ENCODE measurements around the gene TTYH2.

The TTYH2 gene

DNA sequence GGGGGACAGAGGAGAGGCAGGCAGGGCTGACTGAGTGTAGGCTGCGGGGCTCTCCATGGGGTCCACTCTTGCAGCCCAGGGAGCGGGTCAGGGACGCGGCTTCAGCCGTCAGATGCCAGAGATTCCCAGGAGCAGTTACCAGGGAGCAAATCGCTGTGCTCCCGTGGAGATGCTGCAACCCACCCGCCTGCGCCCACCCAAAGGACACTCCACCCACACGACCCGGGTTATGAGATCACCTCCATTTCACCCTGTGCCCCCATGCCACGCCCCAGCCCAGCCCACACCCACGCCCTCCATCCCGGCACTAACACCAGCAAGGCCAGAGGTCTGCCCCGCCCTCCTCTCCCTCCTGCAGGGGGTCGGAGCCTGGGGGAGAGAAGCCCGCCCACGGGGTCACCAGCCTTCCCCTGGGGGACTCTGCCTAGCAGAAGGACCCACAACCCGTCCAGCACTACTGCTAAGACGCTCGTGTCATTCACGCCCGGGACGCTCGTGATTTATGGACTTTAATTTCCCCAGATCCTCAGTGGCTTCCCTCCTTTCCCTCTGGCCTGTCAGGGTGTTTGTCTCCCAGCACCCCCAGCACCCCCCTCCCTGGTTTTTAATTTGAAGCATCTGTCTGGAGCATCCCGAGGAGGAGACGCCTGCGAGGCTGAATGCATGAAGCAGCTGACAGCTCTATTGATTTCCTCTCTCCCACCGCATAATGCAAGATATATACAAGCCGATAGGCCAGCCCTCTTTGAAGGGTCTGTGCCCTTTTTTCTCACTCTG is 16.6 kb upstream of the TTYH2 start:
- no peak for DNase-seq

DNA sequence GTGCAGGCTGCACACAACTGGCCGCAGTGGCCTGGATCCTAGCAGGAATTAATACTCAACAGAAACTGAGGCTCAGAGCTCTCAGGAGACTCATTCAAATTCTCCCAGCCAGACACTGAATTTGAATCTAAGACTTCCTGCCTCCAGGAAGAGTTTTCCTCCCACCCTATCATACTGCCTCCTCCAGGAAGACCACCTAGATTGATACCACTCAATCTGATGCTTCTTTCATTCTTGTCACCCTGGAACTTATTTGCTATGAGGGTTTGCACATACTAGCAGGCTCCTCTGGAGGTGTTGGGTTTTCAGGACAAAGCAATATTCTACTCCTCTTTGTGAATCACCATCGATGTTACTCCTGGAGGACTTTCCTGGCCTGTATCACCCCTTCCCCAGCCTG is 15.6 kb upstream of the TTYH2 start:
- no peak for DNase-seq

DNA sequence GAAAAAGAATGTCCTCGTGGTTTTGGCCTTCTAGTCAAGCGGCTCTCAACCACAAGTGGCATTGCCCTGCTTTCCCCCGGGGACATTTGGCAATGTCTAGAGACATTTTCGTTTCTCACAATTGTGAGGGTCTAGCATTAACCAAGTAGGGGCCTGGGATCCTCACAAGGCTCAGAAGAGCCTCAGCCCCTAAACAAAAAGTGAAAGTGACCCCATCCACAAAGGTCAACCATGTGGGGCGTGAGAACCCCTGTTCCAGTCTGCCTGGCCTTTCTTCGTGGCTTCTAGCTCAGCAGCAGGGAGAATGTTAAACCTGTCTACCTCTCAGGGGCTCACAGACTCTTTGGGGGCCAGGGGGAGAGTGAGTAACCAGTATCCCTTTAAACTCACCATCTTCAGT is 14.7 kb upstream of the TTYH2 start:
- DNase-seq, result no peak

DNA sequence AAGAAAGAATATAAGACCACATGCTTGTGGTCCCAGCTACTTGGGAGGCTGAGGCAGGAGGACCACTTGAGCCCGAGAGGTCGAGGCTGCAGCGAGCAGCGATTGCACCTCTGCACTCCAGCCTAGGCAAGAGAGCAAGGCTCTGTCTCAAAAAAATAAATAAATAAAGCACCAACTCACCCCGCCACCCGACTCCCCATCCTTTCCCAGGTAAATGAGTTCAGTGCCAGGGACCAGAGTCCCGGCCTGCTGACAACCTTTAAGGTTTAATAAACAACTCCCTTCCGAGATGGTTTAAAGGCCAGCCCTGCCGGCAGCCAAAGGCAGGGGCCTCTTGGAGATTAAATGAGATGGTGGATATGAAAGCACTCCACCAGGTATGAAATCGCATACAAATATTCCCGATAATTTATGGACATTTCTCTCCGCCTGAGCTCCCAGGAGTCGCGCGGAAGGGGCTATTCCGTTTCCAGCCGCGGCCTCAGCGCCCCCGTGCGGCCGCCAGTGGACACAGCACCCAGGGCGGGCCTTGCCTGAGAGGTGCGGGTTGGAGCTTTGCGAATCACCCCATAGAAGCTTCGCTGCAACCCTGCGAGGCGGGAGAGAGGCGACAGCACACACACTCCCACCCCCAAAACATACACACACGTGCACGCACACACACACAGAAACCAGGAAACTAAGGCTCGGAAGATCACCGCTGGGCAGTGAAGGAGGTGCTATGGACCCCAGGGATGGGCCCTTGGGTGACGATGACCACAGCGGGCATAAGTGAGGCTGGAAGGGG is 13.9 kb upstream of the TTYH2 start:
- DNase-seq, result peak; percentile 72 to 76

DNA sequence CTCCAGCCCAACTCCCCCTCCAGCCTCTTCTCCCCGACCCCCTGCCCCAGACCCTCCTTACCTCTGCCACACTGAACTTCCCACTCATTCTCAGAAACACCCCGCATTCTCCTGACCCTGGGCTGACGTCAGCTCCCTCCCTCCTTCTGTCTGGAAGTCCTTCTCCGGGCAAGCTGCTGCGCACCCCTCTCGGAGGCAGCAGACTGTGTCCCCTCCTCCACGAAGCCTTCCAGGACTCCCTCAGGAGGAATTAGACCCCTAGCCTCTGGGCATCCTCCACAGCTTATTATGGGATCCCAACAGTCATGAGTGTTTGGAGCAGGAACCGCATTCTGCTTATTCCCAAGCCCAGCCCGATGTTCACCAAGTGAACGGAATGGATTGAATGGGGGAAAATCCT is 13.3 kb upstream of the TTYH2 start:
- DNase-seq, result no peak

DNA sequence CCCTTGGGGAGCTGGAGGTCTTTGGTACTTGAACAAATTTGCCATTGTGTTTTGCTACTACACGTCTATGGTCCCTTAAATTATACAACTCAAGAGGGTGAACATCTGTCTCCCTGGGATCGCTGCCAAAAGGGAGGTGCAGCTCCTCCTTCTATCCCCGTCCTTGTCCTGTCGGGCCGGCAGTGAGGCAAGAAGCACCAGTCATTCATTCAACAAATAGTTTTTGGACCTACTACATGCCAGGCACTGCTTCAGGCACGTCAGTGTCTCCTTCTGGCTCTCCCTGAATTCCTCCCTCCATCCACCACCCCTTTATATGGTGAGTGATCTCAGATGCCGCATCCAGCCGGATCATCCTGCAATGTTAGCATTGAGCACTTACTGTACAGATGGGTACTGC is 12.1 kb upstream of the TTYH2 start:
- no peak for DNase-seq

DNA sequence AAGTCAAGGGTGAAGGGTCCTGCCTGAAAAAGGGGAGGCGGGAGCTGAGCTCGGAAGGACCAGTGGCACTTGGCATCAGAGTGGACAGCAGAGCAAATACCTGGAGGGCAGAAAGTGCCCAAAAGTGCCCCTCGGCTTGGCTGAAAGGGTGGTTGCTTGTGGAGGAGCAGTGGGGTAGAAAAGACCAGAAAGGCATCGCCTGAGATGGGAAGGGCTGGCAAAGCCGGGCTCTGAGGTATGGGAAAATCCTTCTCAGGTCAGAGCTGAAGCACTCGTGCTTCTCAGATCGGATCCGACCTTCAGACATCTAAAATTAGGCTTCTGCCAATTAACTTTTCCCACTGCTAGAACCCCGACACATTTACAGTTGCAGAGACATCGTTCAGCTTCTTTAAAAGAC is 11.4 kb upstream of the TTYH2 start:
- no peak for DNase-seq

DNA sequence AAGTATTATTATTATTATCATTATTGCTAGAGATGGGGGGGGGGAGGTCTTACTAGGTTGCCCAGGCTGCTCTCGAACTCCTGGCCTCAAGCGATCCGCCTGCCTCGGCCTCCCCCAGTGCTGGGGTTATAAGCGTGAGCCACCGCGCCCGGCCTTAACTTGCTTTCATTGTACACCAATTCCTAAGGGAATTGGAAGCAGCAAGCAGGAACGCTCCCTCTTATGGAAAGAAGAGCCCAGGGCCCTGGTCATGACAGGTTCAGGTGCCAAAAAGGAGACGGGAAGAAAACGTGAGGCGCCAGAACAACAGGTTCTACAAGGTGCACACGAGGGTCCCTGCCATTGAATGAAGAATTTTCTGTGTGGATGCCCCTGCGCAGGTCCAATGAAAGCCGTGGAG is 10.4 kb upstream of the TTYH2 start:
- no peak for DNase-seq

DNA sequence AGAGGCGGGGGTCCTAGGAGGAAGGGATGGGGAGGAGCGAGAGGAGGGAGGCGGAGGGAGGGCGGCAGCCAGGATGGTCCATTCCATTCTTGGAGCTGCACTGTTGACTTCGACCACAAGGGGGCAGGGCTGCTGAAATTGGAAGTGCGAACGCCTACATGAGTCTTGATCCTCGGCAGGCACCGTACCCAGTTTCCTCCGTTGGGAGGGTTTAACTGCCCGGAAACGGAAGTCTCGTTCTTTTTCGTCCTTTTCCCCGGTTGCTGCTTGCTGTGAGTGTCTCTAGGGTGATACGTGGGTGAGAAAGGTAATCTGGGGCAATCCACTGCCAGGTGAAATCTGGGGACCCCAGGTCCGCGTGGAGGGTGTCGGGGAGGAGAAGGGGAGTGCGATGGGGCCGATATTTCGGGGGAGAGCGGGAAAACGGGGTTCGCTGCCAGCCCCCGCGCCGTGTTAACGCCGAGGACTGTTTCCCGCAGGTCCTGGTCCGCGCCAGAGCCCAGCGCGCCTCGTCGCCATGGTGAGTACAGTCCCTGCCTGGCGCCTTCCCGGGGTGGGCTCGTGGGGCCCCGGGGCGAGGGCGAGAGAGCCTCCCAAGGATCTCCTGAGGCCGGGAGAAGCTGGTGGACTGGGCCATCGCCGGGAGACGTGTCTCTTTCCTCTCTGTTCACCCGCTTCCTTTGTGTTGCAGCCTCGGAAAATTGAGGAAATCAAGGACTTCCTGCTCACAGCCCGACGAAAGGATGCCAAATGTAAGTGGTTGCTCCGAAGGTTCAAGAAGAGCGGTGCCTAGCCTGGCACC is 9.7 kb upstream of the TTYH2 start, which contains the start of gene RPL38:
Gene RPL38, plus strand, starts transcription at position 240 of the 802 bp plus-strand sequence. Its CDS starts 278 bp downstream, at position 518.
- peak; percentile 99 for DNase-seq

DNA sequence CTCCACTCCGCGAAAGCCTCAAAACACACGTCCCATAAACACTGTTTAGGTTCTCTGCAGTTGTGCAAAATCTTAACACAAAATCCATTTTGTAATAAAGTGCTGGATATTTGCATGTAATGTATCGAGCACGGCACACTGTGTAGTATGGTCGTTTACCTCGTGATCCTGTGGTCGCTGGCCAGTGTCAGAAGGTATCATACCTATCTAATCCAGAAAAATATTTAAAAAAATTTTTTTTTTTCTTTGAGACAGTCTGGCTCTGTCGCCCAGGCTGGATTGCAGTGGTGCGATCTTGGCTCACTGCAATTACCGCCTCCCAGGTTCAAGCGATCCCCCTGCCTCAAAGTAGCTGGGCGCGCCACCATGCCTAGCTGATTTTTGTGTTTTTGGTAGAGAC is 8.9 kb upstream of the TTYH2 start:
- no peak for DNase-seq

DNA sequence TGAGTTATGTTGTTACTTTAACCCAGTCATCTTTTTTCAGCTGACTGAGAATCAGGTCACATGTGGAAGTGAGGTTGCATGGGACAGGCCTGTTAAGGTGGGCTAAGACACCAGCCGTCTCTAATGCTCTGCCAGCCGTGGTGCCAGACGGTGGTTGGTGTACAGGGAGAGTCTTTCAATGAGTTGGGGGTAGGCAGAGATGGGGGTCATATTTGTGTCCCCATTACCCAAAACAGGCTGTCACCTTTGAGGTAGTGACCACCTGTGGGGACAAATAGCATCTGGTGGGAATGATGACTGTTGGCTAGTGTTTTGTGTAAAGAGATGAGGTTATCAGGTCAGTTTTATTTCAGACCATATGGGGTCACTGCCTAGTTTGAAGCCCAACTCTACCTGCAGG is 8.1 kb upstream of the TTYH2 start:
- DNase-seq, result no peak

DNA sequence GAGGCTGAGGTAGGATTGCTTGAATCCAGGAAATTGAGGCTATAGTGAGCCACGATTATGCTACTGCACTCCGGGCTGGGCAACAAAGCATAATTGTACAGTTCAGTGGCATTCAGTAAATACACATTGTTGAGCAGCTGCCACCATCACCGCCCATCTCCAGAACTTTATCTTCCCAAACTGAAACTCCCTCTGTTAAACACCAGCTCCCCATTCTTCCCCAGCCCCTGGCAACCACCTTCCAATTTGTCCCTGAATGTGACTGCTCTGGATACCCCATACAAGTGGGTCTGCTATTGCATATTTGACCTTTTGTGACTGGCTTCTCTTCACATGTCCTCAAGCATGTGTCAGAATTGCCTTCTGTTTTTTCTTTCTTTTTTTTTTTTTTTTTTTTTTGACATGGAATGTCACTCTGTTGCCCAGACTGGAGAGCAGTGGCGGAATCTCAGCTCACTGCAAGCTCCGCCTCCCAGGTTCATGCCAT is 7.0 kb upstream of the TTYH2 start:
- no peak for DNase-seq

DNA sequence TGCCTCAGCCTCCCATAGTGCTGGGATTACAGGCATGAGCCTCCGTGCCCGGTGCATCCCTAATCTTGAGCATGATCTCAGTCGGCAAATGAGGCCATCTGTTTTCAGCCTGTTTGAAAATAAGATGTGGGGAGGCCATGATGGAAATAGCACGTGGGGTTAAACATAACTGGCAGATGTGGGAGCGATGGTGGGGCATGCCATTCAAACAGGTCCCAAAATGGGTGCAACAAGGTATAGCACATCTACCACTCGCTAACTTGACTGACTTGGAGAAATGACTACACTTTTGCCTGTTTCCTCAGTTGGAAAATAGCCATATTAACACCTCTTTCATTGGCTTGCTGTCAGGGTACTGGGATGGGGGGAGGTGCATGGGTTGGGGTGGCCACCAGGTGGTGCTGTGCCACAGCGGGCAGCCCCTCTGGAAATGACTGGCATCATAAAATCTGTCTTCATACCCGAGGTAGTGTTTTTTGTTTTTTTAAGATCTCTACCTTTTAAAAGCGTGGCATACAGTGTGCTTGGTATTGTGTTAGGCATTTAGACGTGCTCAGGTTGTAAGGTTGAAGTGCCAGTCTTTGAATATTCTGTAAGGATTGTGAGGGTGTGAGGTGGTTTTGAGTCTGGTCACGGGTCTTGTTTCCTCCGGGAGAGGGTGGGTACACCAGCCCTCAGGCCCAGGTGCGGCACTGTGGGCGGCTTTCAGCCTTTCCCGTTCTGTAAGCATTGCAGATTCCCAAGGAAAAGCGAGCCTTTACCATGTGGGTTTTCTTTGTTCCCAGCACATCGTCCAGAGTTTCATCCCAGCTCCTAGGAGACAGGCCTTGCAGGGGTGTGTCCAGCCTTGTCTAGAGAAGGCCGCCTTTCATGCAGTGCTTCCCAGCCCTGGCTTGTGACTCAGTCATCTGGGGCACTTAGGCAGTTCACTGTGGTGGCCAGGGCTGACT is 2.9 kb upstream of the TTYH2 start:
- DNase-seq, result peak; percentile 81 to 85

DNA sequence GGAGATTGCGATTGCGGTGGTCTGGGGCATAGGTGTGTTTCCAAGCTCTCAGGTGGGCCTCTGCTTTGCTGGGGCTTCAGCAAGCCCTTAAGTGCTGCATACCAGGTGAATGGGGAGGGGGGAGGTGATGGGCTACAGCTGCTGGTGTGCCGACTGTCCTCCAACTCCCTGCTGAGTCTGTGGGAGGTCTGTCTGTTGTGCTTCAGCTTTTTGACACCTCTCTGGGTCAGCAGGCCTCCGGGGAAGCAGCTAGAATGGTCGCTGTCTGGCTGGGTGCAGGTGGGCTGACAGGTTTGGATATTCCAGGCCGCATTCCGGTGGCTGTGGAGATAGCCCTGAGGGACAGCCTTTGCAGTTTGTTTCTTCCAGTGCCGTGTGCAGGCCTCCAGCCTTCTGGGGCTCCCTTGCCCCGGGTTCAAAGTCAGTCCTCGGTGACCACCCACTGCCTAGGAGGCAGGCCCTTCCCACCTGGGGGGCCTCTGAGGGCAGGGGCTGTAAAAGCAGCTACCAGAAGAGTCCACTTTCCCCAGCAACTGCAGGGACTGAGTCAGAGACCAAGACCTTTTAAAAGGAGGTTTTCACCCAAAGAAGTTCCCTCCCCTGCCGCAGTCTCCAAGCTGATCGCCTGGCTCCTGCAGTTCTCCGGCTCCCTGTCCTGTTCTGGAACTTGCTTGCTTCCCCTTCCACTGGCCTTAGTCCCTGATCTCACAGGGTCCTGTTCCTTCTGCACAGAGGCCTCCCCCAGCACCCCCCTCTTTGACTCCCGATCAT is 2.0 kb upstream of the TTYH2 start:
- peak in 1 of 2 experiments; percentile 36 for DNase-seq

DNA sequence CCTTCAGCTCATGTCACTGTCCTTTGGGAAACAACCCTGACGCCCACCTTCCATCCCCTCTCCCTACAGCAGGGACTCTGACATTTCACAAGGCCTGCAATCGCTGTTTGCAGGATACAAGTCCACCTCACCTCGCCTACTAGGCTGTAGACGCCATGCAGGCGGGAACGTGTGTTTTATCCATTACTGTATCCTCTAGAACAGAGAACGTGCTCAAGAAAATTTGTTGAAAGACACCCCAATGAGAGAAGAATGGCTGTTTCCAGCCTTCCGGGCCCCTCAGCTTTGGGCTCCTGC is 1.5 kb upstream of the TTYH2 start:
- DNase-seq, result peak in 1 of 2 experiments; percentile 34

DNA sequence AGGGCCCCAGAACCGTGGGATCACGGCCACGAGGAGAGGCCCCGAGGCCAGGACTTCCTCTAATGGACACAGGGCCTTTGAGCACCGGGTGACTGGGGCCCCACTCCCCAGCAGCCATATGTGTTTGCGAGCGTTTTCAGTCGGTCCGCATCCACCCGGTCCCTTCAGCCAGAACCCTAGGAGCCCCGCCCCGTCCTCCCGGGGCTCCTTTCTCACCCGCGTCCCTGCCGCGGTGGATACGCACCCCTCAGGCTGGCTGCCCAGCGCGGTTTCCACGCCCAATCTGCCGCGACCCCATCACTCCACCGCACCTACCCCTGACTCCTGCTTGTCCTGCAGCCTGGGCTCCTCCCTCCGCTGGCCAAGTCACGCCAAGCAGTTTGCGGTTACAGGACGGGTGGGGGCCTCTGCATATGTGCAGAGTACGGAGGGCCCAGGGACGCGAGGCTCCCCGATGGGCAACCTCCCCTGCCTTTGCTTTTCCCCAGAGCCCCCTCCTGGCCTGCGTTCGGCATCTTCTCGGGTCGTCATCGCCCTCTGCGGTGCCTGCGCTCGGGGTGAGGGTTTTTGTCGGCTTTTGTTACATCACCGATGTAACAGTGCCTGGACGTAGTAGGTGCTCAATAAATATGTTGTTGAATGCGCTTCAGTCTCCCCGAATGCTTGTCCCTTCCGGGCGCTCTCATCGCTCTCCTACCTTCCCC is 1.0 kb upstream of the TTYH2 start:
- peak; percentile 31 to 33 for DNase-seq

DNA sequence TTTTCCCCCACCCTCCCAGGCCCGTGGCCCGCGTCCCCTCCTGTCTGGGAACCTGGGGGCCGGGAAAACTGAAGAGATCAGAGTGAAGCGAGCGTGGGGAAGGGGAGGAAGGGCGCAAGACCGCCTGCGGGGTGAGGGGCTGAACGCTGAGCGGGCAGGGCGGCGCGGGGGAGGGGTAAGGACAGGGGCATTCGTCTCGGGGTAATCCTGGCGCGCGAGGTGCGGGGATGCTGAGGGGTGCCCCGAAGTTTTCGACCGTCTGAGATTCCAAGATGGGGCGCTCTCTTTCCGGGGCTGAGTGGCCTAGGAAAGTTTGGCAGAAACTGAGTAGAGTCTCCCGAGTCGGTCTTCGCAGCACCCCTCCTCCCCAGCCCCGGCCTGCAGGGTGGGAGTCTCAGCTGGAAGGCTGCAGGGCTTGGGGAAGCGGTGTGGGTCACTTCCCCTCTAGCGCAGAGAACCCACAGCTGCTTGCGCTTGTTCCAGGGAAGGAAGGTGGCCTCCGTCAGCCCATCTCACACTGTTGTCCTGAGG is 555 bp downstream of the TTYH2 start:
- no peak for DNase-seq

DNA sequence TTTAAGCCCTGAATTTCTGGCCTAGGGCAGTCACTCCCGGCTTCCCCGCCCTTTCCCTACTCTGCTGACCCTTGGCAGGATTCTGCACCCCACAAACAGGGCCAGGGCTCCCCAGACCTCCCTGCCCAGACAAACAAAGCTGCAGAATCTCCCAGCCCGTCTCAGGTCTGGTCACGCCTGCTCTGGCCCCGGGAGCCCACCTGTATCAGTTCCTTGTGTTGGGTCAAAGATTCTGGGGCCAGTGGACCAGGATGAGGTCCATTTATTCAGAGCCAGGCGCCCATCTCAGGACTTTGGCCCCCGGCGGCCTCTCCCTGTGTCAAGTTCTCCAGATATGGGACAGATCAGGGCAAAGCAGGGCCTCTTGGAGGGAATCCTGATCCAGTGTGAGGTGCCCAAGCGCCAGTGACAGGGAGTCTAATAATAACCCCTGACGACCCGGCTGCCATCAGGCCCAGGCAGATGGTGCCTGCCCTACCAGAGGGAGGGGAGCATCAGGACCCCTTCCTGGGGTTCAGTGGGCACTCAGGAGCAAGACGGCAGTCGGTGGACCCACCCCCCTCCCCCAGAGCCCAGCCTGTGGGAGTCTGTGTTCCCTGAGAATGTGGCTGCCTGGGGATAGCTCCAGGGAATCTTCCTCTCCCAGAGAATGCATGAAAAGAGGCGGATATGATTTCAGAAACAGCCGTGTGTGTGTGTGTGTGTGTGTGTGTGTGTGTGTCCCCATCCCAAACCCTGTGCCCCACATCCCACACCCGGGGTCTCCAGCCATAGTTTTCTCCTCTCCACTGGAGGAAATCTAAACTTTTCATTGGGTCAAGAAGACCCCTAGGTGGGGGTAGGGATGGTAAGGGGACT is 1.3 kb downstream of the TTYH2 start:
- DNase-seq, result no peak

DNA sequence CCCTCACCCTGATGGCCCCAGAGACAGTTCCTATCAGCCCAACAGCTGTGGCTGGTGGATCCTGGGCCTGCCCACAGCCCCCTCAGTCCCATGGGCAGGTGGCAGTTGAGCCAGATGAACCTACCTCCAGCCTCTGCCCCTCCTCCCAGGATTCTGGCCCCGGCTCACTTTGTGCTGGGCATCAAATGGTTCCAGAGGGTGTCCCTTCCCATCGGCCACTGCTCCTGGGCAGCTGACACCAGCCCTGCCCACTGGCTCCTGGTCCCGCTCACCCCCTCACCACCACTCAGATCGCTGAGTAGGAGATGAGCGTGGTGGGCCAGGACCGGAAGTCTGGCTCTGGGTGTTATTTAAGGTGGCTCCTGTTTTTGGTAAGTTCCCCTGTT is 2.0 kb downstream of the TTYH2 start:
- no peak for DNase-seq

DNA sequence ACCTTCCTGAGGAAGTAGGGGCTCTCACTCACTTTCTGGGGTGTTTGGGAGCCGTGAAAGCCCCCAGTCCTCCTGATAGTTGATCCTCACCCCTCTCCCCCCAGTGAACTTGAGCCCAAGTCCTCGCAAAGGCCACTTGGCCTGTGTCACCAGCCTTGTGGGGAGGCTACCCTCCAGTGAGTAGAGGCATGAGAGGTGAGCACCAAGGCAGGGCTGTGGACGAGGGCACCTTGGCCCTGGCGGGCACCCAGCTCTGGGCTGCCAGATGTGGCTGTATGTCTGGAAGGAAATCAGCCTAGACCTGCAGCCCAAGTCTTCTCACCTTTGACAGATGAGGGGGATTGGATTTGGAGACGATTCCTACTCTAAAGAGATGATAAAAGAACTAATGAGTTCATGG is 3.1 kb downstream of the TTYH2 start:
- no peak for DNase-seq
